ENCODE measurements around the gene TMEM80.

Gene TMEM80

DNA sequence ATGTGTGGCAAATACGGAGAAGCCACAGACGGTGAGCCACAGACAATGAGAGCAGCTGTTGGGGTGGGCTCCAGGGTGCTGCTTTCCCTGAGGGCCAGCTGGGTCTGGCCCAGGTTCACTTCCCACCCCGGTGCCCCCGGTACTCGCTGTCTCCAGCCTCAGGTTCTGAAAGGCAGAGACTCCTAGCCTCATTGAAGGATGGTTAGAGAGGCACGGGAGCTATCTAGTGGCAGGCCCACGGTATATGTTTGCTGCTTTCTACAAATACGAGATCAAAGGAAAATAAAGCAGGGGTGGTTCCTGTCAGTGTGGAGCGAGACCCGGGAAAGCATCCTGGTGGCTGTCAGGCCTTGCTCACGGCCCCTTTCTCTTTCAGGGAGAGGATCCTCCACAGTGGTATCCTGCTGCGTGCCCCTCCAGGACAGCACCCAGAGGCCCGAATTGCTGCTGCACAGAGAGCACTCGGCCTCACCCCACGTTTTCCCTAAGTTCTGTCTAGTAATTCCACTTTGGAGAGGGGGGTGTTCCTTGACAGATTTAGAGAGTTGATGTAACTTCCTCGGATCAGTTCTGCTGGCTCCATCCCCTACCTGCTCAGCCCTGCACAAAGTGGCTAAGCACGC lies 3.0 kb downstream of the TMEM80 start:
- Histone ChIP-seq H2AFZ (no peak overlapping the region), H3K9me3 (ENCODE audit: control insufficient read depth, low read length) (no peaks in the 10 kb centered on the region), H3K4me2 (ENCODE audit: low read length) (no peak overlapping the region), H3K36me3 (ENCODE audit: control insufficient read depth, insufficient read depth, low read length) (no peaks in the 10 kb centered on the region), H3K4me1 (no peaks in the 10 kb centered on the region), H3K79me2 (no peaks in the 10 kb centered on the region), H3K9ac (no peak overlapping the region), H3K27ac (no peak overlapping the region), H3K27me3 (ENCODE audit: control insufficient read depth, insufficient read depth, low read length) (no peaks in the 10 kb centered on the region), H3K4me3 (ENCODE audit: low read depth, low read length) (no peak overlapping the region)
- TF ChIP-seq, protein P1, sequence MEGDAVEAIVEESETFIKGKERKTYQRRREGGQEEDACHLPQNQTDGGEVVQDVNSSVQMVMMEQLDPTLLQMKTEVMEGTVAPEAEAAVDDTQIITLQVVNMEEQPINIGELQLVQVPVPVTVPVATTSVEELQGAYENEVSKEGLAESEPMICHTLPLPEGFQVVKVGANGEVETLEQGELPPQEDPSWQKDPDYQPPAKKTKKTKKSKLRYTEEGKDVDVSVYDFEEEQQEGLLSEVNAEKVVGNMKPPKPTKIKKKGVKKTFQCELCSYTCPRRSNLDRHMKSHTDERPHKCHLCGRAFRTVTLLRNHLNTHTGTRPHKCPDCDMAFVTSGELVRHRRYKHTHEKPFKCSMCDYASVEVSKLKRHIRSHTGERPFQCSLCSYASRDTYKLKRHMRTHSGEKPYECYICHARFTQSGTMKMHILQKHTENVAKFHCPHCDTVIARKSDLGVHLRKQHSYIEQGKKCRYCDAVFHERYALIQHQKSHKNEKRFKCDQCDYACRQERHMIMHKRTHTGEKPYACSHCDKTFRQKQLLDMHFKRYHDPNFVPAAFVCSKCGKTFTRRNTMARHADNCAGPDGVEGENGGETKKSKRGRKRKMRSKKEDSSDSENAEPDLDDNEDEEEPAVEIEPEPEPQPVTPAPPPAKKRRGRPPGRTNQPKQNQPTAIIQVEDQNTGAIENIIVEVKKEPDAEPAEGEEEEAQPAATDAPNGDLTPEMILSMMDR (IDR thresholded peaks at IDR 0.05): no peak

GRCh38 chr11:699116-699508 lies 3.5 kb downstream of the TMEM80 start:
- Histone ChIP-seq H3K4me1 (no peaks in the 10 kb centered on the region), H3K27me3 (ENCODE audit: control insufficient read depth, insufficient read depth, low read length) (no peaks in the 10 kb centered on the region), H3K4me3 (ENCODE audit: low read depth, low read length) (no peak overlapping the region), H2AFZ (no peak overlapping the region), H3K27ac (no peak overlapping the region), H3K9ac (no peak overlapping the region), H3K9me3 (ENCODE audit: control insufficient read depth, low read length) (no peaks in the 10 kb centered on the region), H3K36me3 (ENCODE audit: control insufficient read depth, insufficient read depth, low read length) (no peaks in the 10 kb centered on the region), H3K4me2 (ENCODE audit: low read length) (no peak overlapping the region), H3K79me2 (no peaks in the 10 kb centered on the region)
- TF ChIP-seq, protein P1 (IDR thresholded peaks at IDR 0.05): no peak

DNA sequence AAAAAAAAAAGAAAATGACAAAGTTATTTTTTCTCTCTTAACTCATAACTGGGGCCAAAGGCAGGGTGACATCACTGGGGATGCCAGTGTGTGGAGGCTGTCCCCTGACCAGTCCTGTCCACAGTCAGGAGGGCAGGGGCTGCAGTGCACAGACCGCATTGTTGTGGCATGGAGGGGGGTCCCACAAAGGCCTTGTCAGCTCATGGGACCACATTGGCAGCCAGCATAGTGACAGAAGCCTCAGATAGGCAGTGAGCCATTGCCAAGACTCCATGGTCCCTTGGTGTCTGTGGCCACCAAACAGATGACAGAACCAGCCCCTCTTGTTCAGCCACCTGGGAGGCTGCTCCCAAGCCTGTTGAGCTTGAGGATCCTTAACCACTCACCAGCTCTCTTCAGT lies 4.1 kb downstream of the TMEM80 start:
- H3K27me3 ChIP-seq (ENCODE audit: control insufficient read depth, insufficient read depth, low read length): no peaks in the 10 kb centered on the region
- no peak overlapping the region for H3K9ac ChIP-seq
- H2AFZ ChIP-seq: no peak overlapping the region
- no peaks in the 10 kb centered on the region for H3K79me2 ChIP-seq
- no peaks in the 10 kb centered on the region for H3K4me1 ChIP-seq
- H3K27ac ChIP-seq: no peak overlapping the region
- H3K36me3 ChIP-seq (ENCODE audit: control insufficient read depth, insufficient read depth, low read length): no peaks in the 10 kb centered on the region
- TF ChIP-seq, protein P1 (IDR thresholded peaks at IDR 0.05): no peak
- no peaks in the 10 kb centered on the region for H3K9me3 ChIP-seq (ENCODE audit: control insufficient read depth, low read length)
- H3K4me2 ChIP-seq (ENCODE audit: low read length): no peak overlapping the region
- H3K4me3 ChIP-seq (ENCODE audit: low read depth, low read length): no peak overlapping the region

DNA sequence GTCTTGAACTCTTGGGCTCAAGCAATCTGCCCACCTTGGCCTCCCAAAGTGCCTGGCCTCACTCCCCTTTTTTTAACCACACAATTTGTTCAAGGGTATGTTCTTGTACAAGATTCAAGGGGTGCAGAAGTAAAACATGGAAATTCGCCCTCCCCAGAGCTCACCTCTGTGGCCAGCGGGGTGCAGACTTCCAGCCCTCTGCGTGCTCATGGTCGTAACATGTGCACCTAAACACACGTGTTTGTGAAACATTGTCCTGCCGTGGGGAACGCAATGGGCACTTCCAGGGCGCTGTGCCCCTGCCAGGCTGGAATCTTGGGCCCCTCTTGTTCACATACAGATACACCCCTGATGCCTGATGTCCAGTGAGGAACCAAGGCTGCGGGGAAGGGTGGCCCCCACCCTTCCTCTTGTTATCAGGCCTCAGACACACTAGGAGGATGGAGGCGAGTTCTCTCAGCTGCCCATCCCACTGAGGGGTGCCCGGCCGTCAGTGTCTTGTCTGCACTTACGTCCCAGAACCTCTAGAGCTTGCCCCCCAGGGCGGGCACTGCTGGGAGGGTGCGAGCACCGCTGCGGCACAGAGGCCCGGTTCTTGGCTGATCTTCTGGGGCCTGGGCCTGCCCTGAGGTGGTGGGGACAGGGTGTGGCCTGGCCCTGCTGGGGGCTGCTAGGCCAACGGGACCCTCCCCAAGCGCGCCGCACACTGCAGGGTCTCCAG lies 6.3 kb downstream of the TMEM80 start:
- no peaks in the 10 kb centered on the region for H3K79me2 ChIP-seq
- H3K27me3 ChIP-seq (ENCODE audit: control insufficient read depth, insufficient read depth, low read length): no peaks in the 10 kb centered on the region
- no peak overlapping the region for H3K9ac ChIP-seq
- no peak overlapping the region for H3K4me3 ChIP-seq (ENCODE audit: low read depth, low read length)
- no peaks in the 10 kb centered on the region for H3K36me3 ChIP-seq (ENCODE audit: control insufficient read depth, insufficient read depth, low read length)
- no peak overlapping the region for H3K27ac ChIP-seq
- TF ChIP-seq, protein P1 (IDR thresholded peaks at IDR 0.05): no peak
- H2AFZ ChIP-seq: no peak overlapping the region
- H3K4me2 ChIP-seq (ENCODE audit: low read length): no peak overlapping the region
- H3K4me1 ChIP-seq: no peaks in the 10 kb centered on the region
- H3K9me3 ChIP-seq (ENCODE audit: control insufficient read depth, low read length): no peaks in the 10 kb centered on the region

Measured in parathyroid adenoma (tissue), 2 donors.